ENCODE data around the gene ARL6IP1. TPM values are rescaled to one million over a fixed set of nuclear protein-coding genes. Genes with fewer than 3 reads are reported as not detected.

The ARL6IP1 gene
- total RNA-seq: 110 TPM
- 100 to 1,000 TPM; 279 to 374 (median 304) TPM for polyA plus RNA-seq

DNA sequence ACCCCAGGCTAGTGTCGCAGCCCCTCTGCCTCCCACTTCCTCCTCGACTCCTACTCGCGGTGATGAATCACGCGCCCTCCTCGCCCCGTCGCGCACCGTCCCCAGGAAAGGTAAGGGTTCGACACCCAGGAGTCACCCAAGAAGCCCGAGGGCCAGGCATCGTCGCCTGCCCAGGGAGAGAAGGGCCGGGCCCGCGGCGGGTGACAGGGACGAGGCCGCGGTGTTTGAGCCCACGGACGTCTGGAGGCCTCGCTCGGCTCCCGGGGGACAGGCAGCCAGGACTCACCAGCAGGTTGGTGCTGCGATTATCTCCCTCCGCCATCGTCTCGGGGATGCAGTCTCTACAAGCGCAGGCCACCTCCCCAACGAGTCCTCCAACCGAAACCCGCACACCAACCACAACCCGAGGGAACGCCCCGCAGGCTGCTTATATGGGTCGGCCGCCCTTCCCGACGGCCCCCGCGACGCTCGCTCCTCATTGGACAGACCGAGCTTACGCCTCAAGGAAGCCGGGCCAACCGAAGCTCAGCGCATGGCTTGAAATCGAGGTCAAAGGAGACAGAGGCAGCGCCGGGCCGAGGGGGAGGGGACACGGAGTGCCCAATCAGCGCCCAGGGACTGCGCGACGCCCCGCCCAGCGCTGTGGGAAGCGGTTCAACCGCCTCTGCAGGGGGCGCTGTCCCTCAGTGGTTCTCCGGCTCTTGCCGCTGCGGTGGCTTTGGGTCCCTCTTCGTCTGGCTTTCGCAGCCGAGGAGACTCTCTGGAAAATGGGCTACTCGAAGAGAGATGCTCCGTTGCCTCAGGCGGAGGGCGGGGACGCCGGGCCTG is at the start of gene ARL6IP1:
ARL6IP1 (minus strand) TSS at position 405 of the 828 bp plus-strand sequence; CDS start at position 322, 83 bp downstream.
- ATAC-seq (ENCODE audit: low read depth in 2 of 2) (peak; percentile 93 to 96), DNase-seq (peak; percentile 98 to 100 (median 99))
- peaks cover 13% of the 10 kb centered on the region for H3K36me3 ChIP-seq (ENCODE audit: control insufficient read depth, insufficient read depth, low read length)
- no peaks in the 10 kb centered on the region for H3K27me3 ChIP-seq (ENCODE audit: control insufficient read depth, insufficient read depth, low read length)
- peaks cover 65% of the 10 kb centered on the region for H3K4me1 ChIP-seq (ENCODE audit: control insufficient read depth, insufficient read depth, low read length, poor library complexity, severe bottlenecking)
- peak within 1 kb of the TSS; percentile 84 for H3K27ac ChIP-seq (ENCODE audit: insufficient read depth, low read length, poor library complexity, severe bottlenecking)
- peak within 1 kb of the TSS; percentile 95 to 99 (median 96) for H3K4me3 Mint-ChIP-seq
- H3K27me3 Mint-ChIP-seq: no peaks in the 10 kb centered on the region
- H3K4me1 Mint-ChIP-seq: peaks cover 37 to 69% (median 53%) of the 10 kb centered on the region in 4 donors
- H3K36me3 Mint-ChIP-seq: peaks cover 15% of the 10 kb centered on the region
- peak within 1 kb of the TSS; percentile 86 for H3K4me3 ChIP-seq (ENCODE audit: low read depth, low read length)
- peak within 1 kb of the TSS; percentile 97 to 98 (median 97) for H3K27ac Mint-ChIP-seq
- no peaks in the 10 kb centered on the region for H3K9me3 ChIP-seq (ENCODE audit: control insufficient read depth in 2 of 2, low read length in 2 of 2)
- no peaks in the 10 kb centered on the region for H3K9me3 Mint-ChIP-seq

DNA sequence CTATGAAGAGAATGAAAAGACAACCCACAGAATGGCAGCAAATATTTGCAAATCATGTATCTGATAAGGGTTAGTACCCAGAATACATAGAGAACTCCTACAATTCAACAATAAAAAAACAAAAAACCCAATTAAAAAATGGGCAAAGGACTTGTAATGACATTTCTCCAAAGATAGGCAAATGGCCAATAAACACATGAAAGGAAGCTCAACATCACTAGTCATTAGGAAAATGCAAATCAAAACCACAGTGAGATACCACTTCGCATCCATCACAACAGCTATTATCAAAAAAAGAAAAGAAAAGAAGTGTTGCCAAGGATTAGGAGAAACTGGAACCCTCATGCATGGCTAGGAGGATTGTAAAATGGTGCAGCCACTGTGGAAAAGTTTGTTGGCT is 45.1 kb upstream of the ARL6IP1 start:
- H3K9me3 Mint-ChIP-seq: no peaks in the 10 kb centered on the region
- H3K27ac Mint-ChIP-seq: no peak overlapping the region
- DNase-seq: no peak
- no peaks in the 10 kb centered on the region for H3K9me3 ChIP-seq (ENCODE audit: control insufficient read depth in 2 of 2, low read length in 2 of 2)
- ATAC-seq (ENCODE audit: low read depth in 2 of 2): no peak
- no peaks in the 10 kb centered on the region for H3K4me1 ChIP-seq (ENCODE audit: control insufficient read depth, insufficient read depth, low read length, poor library complexity, severe bottlenecking)
- no peaks in the 10 kb centered on the region for H3K27me3 Mint-ChIP-seq
- H3K36me3 ChIP-seq (ENCODE audit: control insufficient read depth, insufficient read depth, low read length): peaks cover 92% of the 10 kb centered on the region
- H3K4me1 Mint-ChIP-seq: peaks cover 0 to 5% (median 3%) of the 10 kb centered on the region in 4 donors
- no peak overlapping the region for H3K27ac ChIP-seq (ENCODE audit: insufficient read depth, low read length, poor library complexity, severe bottlenecking)
- no peak overlapping the region for H3K4me3 Mint-ChIP-seq
- H3K27me3 ChIP-seq (ENCODE audit: control insufficient read depth, insufficient read depth, low read length): no peaks in the 10 kb centered on the region
- no peak overlapping the region for H3K4me3 ChIP-seq (ENCODE audit: low read depth, low read length)
- H3K36me3 Mint-ChIP-seq: peaks cover 49% of the 10 kb centered on the region

DNA sequence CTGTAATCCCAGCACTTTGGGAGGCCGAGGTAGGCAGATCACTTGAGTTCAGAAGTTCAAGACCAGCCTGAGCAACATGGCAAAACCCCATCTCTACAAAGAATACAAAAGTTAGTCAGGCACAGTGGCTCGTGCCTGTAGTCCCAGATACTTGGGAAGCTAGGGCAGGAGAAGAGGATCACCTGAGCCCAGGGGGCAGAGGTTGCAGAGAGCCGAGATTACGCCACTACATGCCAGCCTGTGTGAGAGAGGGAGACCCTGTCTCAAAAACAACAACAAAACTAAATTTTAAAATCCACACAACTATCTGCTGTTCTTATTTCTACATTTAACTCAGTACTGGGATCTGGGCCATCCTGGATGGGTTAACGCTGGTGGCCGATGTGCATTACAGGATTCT is 41.2 kb upstream of the ARL6IP1 start:
- peaks cover 2 to 8% (median 4%) of the 10 kb centered on the region in 4 donors for H3K4me1 Mint-ChIP-seq
- Histone ChIP-seq H3K27ac (ENCODE audit: insufficient read depth, low read length, poor library complexity, severe bottlenecking) (no peak overlapping the region), H3K4me1 (ENCODE audit: control insufficient read depth, insufficient read depth, low read length, poor library complexity, severe bottlenecking) (no peaks in the 10 kb centered on the region), H3K36me3 (ENCODE audit: control insufficient read depth, insufficient read depth, low read length) (peaks cover 92% of the 10 kb centered on the region), H3K27me3 (ENCODE audit: control insufficient read depth, insufficient read depth, low read length) (no peaks in the 10 kb centered on the region), H3K4me3 (ENCODE audit: low read depth, low read length) (no peak overlapping the region), H3K9me3 (ENCODE audit: control insufficient read depth in 2 of 2, low read length in 2 of 2) (no peaks in the 10 kb centered on the region)
- ATAC-seq (ENCODE audit: low read depth in 2 of 2): no peak
- peaks cover 64% of the 10 kb centered on the region for H3K36me3 Mint-ChIP-seq
- no peak overlapping the region for H3K4me3 Mint-ChIP-seq
- no peaks in the 10 kb centered on the region for H3K9me3 Mint-ChIP-seq
- H3K27me3 Mint-ChIP-seq: no peaks in the 10 kb centered on the region
- H3K27ac Mint-ChIP-seq: peak overlapping the region in 1 of 3 donors; percentile 52
- no peak for DNase-seq

DNA sequence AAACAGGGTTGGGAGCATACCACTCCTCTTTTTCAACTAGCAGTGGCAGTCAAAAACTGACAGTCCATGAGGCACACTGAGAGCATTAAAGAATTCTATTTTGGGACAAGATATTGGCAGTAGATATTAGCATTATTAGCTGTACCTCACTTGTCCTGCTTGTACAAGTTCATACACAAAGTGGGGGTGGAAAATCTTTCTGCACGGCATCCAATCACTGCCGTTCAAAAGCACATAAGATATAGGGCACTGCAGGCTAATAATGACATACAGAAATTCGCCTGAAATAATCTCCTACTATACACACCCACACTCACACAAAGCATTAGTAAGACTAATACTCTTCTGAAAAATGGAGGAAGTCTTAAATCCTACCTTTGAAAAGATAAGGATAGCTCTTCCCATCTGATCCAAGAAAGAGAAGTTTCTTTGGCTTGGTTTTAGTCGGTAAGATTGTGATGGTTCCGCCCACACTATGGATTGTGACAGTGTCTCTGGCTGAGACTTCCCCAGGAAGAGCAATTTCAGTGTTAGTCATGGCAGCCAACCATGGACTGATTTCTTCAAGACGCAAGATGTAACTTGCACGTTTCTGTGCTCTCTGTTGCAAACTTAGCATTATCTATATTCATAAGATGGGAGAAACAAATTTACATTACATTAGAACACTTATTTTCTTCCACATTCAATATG is 40.6 kb upstream of the ARL6IP1 start:
- H3K27ac Mint-ChIP-seq: peak overlapping the region in 1 of 3 donors; percentile 52
- peaks cover 92% of the 10 kb centered on the region for H3K36me3 ChIP-seq (ENCODE audit: control insufficient read depth, insufficient read depth, low read length)
- no peaks in the 10 kb centered on the region for H3K27me3 Mint-ChIP-seq

DNA sequence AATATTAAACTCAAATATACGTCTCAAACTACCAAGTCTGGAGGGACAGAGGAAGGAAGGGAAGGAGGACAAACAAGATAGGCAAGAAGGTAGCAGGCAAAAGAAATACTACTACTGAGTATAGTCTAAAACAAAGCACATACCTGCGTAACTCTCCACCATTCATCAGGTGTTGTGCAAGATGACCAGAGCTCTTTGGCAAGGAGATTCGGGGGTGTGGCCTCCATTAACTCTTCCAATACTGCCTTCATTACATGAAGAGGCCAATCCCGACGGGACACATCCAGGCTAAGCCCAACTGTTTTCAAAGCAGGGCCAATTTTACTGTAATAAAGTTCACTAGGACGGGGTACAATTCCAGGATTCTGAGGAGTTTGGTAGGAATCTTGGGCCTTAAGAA is 38.2 kb upstream of the ARL6IP1 start:
- Histone ChIP-seq H3K4me1 (ENCODE audit: control insufficient read depth, insufficient read depth, low read length, poor library complexity, severe bottlenecking) (no peaks in the 10 kb centered on the region), H3K4me3 (ENCODE audit: low read depth, low read length) (no peak overlapping the region), H3K27ac (ENCODE audit: insufficient read depth, low read length, poor library complexity, severe bottlenecking) (no peak overlapping the region), H3K27me3 (ENCODE audit: control insufficient read depth, insufficient read depth, low read length) (no peaks in the 10 kb centered on the region), H3K36me3 (ENCODE audit: control insufficient read depth, insufficient read depth, low read length) (peaks cover 92% of the 10 kb centered on the region), H3K9me3 (ENCODE audit: control insufficient read depth in 2 of 2, low read length in 2 of 2) (no peaks in the 10 kb centered on the region)
- Mint-ChIP-seq H3K9me3 (no peaks in the 10 kb centered on the region), H3K4me3 (no peak overlapping the region), H3K27me3 (no peaks in the 10 kb centered on the region), H3K36me3 (peaks cover 65% of the 10 kb centered on the region), H3K4me1 (peaks cover 0 to 8% (median 3%) of the 10 kb centered on the region in 4 donors), H3K27ac (peak overlapping the region; percentile 13 to 41 (median 26))
- ATAC-seq (ENCODE audit: low read depth in 2 of 2) (no peak), DNase-seq (no peak)

More for the DNA sequence above, 40.6 kb upstream of the ARL6IP1 start:
- DNase-seq (no peak), ATAC-seq (ENCODE audit: low read depth in 2 of 2) (no peak)
- H3K9me3 ChIP-seq (ENCODE audit: control insufficient read depth in 2 of 2, low read length in 2 of 2): no peaks in the 10 kb centered on the region
- H3K36me3 Mint-ChIP-seq: peaks cover 65% of the 10 kb centered on the region
- H3K4me3 ChIP-seq (ENCODE audit: low read depth, low read length): no peak overlapping the region
- no peaks in the 10 kb centered on the region for H3K4me1 ChIP-seq (ENCODE audit: control insufficient read depth, insufficient read depth, low read length, poor library complexity, severe bottlenecking)
- no peak overlapping the region for H3K4me3 Mint-ChIP-seq
- peaks cover 2 to 8% (median 3%) of the 10 kb centered on the region in 4 donors for H3K4me1 Mint-ChIP-seq
- no peaks in the 10 kb centered on the region for H3K9me3 Mint-ChIP-seq
- no peak overlapping the region for H3K27ac ChIP-seq (ENCODE audit: insufficient read depth, low read length, poor library complexity, severe bottlenecking)
- no peaks in the 10 kb centered on the region for H3K27me3 ChIP-seq (ENCODE audit: control insufficient read depth, insufficient read depth, low read length)

DNA sequence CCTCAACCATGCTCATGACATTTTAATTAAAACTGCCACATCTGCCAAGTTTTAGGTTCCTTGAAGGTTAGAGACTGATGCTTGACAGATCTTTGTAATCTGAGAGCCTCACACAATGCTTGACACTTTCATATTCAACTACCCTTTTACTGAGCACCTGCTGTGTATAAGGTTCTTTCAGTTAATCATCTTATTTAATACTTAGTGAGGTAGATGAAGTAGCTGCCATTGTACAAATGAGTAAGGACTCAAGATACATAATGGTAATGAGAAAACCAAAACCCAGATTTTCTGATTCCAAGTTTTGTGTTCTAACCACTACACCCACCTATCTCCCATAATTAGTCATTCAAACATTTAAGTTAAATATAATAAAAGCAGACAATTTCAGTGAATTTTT is 35.4 kb upstream of the ARL6IP1 start:
- Mint-ChIP-seq H3K9me3 (no peaks in the 10 kb centered on the region), H3K27me3 (no peaks in the 10 kb centered on the region), H3K4me1 (peaks cover 0 to 3% (median 2%) of the 10 kb centered on the region in 4 donors), H3K36me3 (peaks cover 63% of the 10 kb centered on the region), H3K4me3 (no peak overlapping the region), H3K27ac (peak overlapping the region in 1 of 3 donors; percentile 47)
- Histone ChIP-seq H3K4me3 (ENCODE audit: low read depth, low read length) (no peak overlapping the region), H3K36me3 (ENCODE audit: control insufficient read depth, insufficient read depth, low read length) (peaks cover 98% of the 10 kb centered on the region), H3K9me3 (ENCODE audit: control insufficient read depth in 2 of 2, low read length in 2 of 2) (no peaks in the 10 kb centered on the region), H3K4me1 (ENCODE audit: control insufficient read depth, insufficient read depth, low read length, poor library complexity, severe bottlenecking) (no peaks in the 10 kb centered on the region), H3K27ac (ENCODE audit: insufficient read depth, low read length, poor library complexity, severe bottlenecking) (no peak overlapping the region), H3K27me3 (ENCODE audit: control insufficient read depth, insufficient read depth, low read length) (no peaks in the 10 kb centered on the region)
- DNase-seq (no peak), ATAC-seq (ENCODE audit: low read depth in 2 of 2) (no peak)

DNA sequence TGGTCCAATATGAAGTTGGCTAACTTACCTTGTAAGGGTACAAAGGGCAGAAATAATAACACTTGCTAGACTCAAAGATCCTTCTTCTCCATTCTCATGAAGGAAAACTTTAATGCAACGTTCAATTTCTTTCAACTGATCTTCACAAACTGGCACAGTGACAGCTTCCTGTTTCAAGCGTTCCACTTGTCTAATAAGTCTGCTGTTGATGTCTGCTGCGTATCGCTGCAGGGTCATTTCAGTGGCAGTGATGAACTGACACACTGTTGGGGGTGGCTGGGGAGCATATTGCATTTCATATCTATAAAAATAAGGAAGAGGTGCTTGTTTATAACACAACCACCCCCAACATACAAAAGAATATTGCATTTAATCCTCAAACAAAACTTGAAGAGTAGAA is 33.5 kb upstream of the ARL6IP1 start:
- Histone ChIP-seq H3K36me3 (ENCODE audit: control insufficient read depth, insufficient read depth, low read length) (peaks cover 98% of the 10 kb centered on the region), H3K27ac (ENCODE audit: insufficient read depth, low read length, poor library complexity, severe bottlenecking) (no peak overlapping the region), H3K4me3 (ENCODE audit: low read depth, low read length) (no peak overlapping the region), H3K9me3 (ENCODE audit: control insufficient read depth in 2 of 2, low read length in 2 of 2) (no peaks in the 10 kb centered on the region), H3K27me3 (ENCODE audit: control insufficient read depth, insufficient read depth, low read length) (no peaks in the 10 kb centered on the region), H3K4me1 (ENCODE audit: control insufficient read depth, insufficient read depth, low read length, poor library complexity, severe bottlenecking) (no peaks in the 10 kb centered on the region)
- Mint-ChIP-seq H3K27me3 (no peaks in the 10 kb centered on the region), H3K4me1 (peaks cover 0 to 3% (median under 1%) of the 10 kb centered on the region in 4 donors), H3K27ac (peak overlapping the region in 1 of 3 donors; percentile 44), H3K9me3 (no peaks in the 10 kb centered on the region), H3K36me3 (peaks cover 54% of the 10 kb centered on the region), H3K4me3 (no peak overlapping the region)
- ATAC-seq (ENCODE audit: low read depth in 2 of 2): no peak
- no peak for DNase-seq

Data from CD4-positive, CD25-positive, alpha-beta regulatory T cell (primary cell).